ENCODE results near the gene HERC6. TPM values are rescaled to one million over a fixed set of nuclear protein-coding genes. Genes with fewer than 3 reads are reported as not detected.
"Not testable (repeated sequence)": the region's sequence is repeated elsewhere in the genome, so short reads cannot be mapped to it uniquely, and the experiment has no call there.

Gene HERC6
- total RNA-seq, 4 donors from 2014 or later = 5.8 to 17.2 (median 9.5) TPM

DNA sequence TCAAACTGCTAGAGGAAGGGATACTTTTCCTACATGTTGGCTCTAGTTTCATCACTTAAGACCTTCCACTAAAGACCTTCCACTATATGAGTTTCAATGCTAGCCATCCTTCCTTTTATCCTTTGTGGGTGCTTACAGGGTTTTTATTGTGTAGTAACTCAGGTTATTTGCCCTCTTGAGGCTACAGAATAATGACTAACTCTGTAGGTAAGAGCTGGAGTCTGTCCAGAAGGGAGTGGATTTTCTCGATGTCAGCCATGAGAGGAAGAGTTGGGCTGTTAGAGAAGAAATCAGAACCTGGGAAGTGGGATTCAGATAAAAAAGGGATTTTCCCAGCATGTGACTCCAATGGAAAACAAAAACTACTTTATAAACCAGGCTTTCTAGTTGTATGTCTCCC lies 50.7 kb downstream of the HERC6 start:
- Histone ChIP-seq H3K9me3 (no peaks in the 10 kb centered on the region), H3K36me3 (no peaks in the 10 kb centered on the region), H3K27me3 (no peaks in the 10 kb centered on the region), H3K4me3 (no peak overlapping the region), H3K27ac (no peak overlapping the region), H3K4me1 (no peaks in the 10 kb centered on the region)
- no peak for DNase-seq
- TF ChIP-seq, protein P1, sequence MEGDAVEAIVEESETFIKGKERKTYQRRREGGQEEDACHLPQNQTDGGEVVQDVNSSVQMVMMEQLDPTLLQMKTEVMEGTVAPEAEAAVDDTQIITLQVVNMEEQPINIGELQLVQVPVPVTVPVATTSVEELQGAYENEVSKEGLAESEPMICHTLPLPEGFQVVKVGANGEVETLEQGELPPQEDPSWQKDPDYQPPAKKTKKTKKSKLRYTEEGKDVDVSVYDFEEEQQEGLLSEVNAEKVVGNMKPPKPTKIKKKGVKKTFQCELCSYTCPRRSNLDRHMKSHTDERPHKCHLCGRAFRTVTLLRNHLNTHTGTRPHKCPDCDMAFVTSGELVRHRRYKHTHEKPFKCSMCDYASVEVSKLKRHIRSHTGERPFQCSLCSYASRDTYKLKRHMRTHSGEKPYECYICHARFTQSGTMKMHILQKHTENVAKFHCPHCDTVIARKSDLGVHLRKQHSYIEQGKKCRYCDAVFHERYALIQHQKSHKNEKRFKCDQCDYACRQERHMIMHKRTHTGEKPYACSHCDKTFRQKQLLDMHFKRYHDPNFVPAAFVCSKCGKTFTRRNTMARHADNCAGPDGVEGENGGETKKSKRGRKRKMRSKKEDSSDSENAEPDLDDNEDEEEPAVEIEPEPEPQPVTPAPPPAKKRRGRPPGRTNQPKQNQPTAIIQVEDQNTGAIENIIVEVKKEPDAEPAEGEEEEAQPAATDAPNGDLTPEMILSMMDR (IDR thresholded peaks at IDR 0.05) = no peak
- no peak for TF ChIP-seq POLR2A (IDR thresholded peaks at IDR 0.05)

DNA sequence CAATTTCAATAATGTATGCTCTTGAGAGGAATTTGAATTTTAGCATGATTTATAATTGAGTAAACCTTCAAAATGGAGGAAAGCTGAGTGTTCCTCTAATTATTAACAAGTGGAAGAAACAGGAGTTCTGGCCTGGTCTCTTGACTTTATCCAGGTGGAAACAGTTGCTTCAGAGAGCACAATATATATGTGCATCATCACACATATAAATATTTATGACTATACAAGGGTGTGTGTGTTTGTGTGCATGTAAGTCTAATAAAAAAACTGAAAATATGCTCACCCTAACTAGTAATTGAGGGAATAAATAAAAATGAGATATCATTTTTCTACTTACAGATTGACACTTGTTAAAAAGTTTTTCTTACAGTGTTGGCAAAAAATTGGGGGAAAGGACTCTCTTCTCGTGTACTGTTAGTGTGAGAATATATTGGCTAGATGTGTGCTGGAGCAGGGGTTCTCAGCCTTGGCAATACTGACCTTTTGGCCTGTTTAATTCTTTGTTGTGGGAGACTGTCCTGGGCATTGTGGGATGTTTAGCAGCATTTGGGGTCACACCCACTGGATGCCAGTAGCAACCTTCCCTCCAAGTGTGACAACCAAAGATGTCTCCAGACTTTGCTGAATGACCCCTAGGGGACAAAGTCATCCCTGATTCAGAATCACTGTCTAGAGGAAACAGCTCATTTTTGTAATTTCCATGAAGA lies 57.5 kb downstream of the HERC6 start:
- TF ChIP-seq POLR2A (IDR thresholded peaks at IDR 0.05) = no peak
- TF ChIP-seq, protein P1 (IDR thresholded peaks at IDR 0.05) = no peak

DNA sequence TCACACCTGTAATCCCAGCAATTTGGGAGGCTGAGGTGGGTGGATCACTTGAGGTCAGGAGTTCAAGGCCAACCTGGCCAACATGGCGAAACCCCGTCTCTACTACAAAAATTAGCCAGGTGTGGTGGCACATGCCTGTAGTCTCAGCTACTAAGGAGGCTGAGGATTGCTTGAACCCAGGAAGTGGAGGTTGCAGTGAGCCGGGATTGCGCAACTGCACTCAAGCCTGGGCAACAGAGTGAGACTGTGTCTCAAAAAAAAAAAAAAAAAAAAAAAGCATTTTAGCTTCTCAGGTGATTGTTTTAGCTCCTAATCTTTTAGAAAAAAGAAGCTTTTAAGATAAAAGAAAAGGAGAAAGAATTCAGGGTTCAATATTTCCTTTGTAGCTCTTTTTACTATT lies 59.2 kb downstream of the HERC6 start:
- H3K9me3 ChIP-seq, H3K4me3 ChIP-seq, DNase-seq, H3K27ac ChIP-seq, H3K27me3 ChIP-seq, H3K4me1 ChIP-seq: not testable (repeated sequence)
- peaks cover 0 to 17% (median 0%) of the 10 kb centered on the region in 3 donors for H3K36me3 ChIP-seq

More for the DNA sequence above, 57.5 kb downstream of the HERC6 start:
- Histone ChIP-seq H3K4me1 (no peaks in the 10 kb centered on the region), H3K27me3 (no peaks in the 10 kb centered on the region), H3K27ac (no peak overlapping the region), H3K9me3 (no peaks in the 10 kb centered on the region), H3K4me3 (no peak overlapping the region), H3K36me3 (peaks cover 0 to 8% (median 0%) of the 10 kb centered on the region in 3 donors)
- DNase-seq = no peak

DNA sequence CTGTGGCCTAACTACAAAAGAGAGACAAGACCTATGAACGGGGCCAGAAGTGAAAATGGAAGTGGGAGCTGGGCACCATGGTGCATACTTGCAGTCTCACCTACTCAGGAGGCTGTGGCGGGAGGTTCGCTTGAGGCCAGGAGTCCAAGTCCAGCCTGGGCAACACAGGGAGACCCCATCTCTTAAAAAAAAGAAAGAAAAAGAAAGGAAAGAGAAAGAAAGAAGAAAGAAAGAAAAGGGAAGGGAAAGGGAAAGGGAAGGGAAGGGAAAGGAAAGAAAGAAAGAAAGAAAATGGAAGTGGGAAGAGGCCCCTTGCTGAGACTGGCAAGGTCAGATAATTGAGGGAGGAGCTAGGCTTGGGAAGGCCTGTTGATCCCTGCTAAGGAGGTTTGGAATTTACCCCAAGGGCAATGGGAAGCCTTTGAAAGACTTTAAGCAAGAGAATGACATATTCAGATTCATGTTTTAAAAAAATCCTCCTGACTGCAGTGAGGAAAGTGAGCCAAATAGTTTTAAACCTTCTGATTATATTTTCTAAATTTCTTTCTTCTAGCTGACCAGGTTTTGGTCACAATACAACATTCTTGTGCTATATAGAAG lies 60.6 kb downstream of the HERC6 start:
- no peak for TF ChIP-seq POLR2A (IDR thresholded peaks at IDR 0.05)
- TF ChIP-seq, protein P1 (IDR thresholded peaks at IDR 0.05) = no peak
- no peak for DNase-seq
- peaks cover 0 to 17% (median 0%) of the 10 kb centered on the region in 3 donors for H3K36me3 ChIP-seq
- no peaks in the 10 kb centered on the region for H3K4me1 ChIP-seq
- H3K9me3 ChIP-seq = no peaks in the 10 kb centered on the region
- no peak overlapping the region for H3K27ac ChIP-seq
- H3K4me3 ChIP-seq = no peak overlapping the region
- no peaks in the 10 kb centered on the region for H3K27me3 ChIP-seq

DNA sequence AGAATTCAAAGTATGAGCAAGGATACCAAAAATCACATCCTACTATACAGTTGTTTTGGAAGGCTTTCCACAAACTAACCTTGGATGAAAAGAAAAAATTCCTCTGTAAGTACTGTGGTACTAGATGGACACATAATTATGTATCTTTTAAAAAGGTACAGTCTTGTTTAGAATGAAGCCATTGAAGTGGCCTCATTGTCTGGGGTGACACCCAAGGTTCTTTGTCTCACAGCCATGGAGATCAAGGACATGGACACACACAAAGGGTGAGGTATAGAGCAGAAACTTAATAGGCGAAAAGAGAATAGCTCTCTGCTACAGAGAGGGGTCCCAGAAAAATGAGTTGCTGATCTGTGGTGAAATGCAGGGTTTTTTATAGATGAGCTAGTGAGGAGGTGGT lies 61.5 kb downstream of the HERC6 start:
- no peaks in the 10 kb centered on the region for H3K9me3 ChIP-seq
- H3K36me3 ChIP-seq = peaks cover 0 to 17% (median 0%) of the 10 kb centered on the region in 3 donors
- no peaks in the 10 kb centered on the region for H3K27me3 ChIP-seq
- DNase-seq = no peak
- no peak overlapping the region for H3K4me3 ChIP-seq
- H3K4me1 ChIP-seq = no peaks in the 10 kb centered on the region
- no peak for TF ChIP-seq POLR2A (IDR thresholded peaks at IDR 0.05)
- TF ChIP-seq, protein P1 (IDR thresholded peaks at IDR 0.05) = no peak
- H3K27ac ChIP-seq = no peak overlapping the region

DNA sequence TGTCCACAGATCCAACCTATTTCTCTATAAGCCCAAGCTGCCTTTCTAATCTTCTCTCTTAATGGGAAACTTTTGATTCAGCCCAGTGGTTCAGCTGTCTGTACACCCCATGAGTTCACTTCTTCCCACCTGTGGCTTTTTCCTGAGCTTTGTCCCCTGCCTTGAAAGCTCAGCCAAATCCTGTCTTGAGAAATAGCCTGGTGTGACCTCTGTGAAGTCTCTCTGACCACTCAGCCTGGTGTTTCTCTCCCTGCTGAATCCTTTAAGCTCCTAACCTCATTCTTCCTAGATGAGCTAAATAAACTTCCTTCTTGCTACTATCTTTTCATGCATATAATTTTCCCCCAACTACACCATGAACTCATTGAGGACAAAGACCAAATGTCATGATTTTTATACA lies 63.0 kb downstream of the HERC6 start:
- no peak overlapping the region for H3K4me3 ChIP-seq
- H3K9me3 ChIP-seq = no peaks in the 10 kb centered on the region
- H3K36me3 ChIP-seq = peaks cover 0 to 17% (median 0%) of the 10 kb centered on the region in 3 donors
- no peaks in the 10 kb centered on the region for H3K27me3 ChIP-seq
- DNase-seq = no peak
- no peak overlapping the region for H3K27ac ChIP-seq
- no peaks in the 10 kb centered on the region for H3K4me1 ChIP-seq
- TF ChIP-seq POLR2A (IDR thresholded peaks at IDR 0.05) = no peak
- TF ChIP-seq, protein P1 (IDR thresholded peaks at IDR 0.05) = no peak

Data from Peyer's patch (tissue), 4 donors.